GM21367 (cell line): ENCODE data around the gene GORASP1.

Source experiments
- ATAC-seq: cut with Tn5 transposase; IDR thresholded peaks from one replicate; pipeline ENCODE4 v1.9.1; 2021; ENCODE audit not compliant: unreplicated experiment

GORASP1 gene

DNA sequence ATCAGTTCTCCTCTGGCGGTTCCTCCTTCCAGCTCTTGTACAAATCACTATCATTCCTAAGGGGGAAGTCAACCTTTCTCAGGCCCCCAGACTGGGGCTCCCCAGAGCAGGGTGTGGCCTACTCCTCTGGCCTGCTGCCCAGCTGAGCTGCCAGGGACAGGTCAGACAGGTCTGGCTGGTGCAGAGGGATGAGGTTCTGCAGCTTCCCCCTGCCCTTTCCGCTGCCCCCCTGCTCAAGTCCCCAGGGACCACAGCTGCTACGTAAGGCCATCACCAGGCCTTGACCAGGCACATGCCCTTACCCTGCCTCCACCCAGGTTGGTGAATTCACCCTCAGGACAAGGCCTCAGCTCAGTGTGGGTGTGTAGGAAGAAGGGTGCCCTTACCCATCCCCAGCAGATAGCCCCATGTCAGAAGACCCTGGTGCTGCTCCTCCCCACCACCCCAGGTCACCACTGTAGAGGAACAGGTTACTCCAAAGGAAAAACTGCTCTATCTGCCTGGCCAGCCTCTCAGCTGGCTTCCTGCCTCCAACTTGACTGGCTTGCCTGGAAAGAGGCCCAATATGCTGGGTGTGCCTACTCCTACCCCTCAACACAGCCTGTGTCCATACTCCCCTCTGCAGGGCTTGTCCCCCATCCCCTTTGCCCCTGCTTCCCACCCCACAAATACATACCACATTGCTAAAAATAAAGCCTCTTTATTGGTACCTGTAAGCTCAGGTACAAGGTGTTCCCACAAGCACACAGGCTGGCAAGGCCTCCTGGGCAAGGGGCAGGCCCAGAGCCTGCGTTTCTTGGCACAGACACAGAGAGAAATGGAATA, 34.0 kb upstream of the GORASP1 start:
- no peak for ATAC-seq

DNA sequence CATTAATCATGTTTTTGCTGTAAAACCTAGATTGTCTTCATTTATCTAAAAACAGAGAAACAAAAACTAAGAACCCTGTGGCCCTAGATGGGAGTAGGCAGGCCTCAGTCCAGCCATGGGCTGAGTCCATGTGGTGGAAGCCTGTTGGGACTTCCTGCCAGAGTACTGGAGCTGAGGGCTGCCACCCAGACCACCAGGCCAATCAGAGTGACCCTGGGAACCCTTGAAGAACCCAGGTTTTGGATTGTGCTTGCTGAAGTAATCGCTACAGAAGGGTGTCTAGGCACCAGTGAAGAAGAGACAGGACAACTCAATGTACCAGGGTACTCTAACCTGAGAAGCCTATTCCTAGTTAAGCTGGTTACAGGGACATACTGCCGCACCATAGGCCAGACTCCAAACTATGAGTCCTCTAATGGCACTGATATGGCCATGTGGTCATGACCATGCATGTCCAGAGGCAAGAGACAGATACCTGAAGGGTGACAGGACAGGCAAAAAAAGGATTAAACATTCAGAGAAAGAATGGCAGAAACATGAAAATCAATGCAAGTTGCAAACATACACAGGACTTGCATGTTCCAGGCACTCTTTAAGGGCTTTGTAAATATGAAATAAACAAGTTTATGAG, 33.0 kb upstream of the GORASP1 start:
- no peak for ATAC-seq

DNA sequence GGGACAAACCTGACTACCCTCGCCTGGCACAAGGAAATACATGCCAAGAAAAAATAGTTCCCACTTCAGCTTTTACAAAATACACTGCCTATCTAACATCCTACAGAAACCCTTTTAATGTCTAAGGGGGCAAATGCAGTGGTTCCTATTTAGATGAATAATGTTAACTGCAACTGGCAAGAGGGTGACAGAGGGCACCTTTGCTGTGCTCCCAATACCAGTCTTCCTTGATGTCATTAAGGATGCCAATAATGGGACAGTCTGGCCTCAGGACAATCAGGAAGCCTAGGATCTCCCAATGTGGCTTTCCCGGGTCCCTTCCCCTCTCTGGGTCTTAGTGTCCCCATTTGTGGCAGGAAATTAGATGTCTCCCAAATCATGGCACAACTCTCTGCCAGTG, 32.0 kb upstream of the GORASP1 start:
- ATAC-seq = no peak

DNA sequence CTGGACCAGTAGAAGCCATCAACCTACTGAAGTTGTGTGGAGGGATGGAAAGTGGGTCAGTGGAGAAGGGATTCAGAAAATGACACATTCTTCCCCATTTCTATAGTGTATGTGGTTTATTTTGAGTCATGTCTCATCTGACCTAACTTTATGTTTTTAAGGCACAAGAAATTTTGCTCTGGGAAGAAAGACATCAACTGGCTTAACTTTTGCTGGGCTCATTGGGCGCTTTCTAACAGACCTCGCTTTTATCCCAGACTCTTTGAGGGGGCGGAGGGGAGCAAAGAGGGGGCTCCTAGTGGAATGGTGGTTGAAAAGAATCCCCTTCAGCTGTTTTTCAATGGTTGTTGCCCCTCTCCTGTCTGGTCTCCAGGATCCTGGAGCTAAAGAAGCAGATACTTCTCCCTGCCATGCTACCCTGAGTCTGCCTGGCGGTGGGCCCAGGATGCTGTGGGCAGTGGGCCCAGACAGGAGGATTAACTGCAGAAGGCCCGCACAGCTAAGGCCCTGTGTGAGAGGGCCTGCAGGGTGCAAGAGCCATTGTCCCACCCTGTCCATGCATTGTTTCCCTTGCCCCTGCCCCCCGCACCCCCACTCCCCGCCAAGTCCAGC, 31.5 kb upstream of the GORASP1 start:
- ATAC-seq = no peak

DNA sequence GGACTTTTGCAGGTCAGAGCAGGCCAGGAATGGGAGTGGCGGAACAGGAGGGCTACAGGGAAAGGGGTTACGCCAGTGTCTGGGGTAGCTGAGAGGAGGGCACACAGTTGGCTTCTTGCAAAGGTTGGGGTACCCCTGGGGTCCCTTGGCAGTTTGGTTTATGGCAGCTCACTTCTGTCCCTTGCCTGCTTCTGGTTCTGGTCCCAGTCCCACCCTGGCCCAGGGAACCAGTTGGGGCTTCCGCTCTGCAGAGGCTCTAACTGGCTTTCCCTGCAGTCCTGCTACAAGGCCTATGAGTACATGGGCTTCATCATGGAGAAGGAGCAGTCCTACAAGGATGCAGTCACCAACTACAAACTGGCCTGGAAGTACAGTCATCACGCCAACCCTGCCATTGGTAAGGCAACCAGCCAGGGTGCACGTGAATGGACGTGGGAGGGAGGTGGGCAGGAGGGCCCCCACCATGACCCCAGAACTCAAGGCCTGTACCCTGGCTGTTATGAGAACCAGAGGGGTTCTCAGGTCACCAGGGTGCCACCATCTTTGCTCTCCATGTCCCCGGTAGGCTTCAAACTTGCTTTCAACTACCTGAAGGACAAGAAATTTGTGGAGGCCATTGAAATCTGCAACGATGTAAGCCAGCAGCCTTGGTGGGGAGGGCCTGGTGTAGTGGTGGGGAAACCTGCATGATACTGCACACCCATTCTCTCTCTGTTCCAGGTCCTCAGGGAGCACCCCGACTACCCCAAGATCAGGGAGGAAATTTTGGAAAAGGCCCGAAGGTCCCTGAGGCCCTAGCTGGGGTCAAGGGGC, 30.8 kb upstream of the GORASP1 start:
- no peak for ATAC-seq

DNA sequence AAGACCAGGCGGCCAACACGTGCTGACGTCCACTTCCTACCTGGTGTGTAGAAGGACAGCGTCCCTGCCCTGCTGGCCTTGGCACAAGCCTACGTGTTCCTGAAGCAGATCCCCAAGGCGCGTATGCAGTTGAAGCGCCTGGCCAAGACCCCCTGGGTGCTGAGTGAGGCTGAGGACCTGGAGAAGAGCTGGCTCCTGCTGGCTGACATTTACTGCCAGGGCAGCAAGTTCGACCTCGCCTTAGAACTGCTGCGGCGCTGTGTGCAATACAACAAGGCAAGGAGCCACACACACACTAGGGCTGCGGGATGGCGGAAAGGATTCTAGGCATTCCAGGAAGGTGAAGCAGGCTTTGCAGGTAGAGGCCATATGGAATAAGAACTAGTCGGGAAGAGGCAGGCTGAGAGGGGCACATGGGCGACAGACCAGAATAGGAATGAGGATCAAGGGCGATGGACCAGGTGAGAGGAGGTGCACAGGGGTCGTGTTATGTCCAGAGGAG, 30.1 kb upstream of the GORASP1 start:
- no peak for ATAC-seq

DNA sequence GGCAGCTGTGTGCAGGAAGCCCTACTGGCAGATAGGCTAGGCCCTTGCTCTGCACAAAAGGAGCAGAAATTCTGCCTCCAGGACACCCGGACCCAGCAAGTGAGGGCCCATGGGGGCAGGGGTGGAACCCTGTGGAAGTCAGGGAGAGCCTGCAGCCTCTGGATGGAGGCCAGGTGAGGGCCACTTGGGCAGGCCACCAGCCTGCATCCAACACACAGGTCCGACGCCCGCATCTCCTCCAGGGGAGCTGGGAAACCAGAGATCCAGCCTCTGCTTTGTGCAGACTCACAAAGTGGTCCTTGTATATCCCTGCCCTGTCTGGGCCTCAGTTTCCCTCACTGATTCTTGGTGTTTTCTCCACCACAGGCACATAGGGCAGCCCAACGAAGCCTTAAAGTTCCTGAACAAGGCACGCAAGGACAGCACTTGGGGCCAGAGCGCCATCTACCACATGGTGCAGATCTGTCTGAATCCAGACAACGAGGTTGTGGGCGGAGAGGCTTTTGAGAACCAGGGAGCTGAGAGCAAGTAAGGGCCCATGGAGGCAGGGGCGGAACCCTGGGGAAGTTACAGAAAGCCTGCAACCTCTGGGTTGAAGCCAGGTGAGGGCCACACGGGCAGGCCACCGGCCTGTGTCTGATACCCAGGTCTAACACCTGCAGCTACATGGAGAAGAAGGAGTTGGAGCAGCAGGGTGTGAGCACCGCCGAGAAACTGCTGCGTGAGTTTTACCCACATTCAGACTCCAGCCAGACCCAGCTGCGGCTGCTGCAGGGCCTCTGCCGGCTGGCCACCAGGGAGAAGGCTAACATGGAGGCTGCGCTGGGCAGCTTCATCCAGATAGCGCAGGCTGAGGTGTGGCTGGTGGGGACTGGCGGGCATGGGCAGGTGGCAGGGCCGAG, 29.4 kb upstream of the GORASP1 start:
- no peak for ATAC-seq

DNA sequence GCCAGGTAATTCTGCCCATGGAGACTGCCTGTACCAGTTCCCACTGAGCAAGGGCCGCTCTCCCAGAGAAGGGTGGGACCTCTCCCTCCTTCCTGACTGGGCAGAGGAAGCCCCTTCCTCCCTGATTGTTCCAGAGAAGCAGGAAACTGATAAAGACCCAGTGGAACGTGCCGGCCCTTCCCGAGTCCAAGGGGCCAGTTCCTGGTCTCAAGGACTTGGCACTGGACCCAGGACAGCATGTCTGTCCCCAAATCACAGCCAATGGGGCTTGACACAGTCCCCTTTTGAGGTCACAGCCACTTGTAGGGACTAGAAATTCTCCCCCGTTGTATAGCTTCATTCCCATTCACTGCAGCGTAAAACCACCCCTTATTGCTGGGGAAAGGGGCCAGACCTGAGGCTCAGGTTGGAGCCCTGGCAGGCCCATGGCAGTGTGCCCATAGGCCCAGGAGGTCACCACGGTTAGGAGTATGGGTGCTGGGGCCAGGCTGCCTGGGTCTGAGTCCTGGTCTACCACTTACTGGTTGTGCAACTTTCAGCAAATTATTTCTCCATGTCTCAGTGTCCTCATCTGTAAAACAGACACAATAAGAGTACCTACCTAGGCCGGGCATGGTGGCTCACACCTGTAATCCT, 27.9 kb upstream of the GORASP1 start:
- ATAC-seq = no peak

DNA sequence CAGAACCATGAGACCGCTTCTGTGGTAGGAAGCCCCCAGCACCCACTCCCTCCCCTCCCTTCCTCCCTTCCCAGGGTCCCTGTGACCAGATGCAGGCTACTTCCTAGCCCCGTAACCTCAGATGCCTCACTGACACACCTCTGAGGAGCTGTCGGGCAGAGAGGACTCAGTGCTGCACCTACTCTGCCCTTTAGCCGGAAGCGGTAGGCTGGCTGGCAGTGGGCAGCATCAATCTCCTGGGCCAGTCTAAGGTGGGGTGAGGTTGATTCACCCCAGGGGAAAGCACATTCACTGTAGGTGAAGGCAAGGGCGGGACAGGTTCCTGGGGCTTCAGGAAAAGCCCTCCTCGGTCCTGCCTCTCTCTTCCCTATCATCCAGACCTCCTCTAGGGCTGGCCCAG, 26.9 kb upstream of the GORASP1 start:
- no peak for ATAC-seq

DNA sequence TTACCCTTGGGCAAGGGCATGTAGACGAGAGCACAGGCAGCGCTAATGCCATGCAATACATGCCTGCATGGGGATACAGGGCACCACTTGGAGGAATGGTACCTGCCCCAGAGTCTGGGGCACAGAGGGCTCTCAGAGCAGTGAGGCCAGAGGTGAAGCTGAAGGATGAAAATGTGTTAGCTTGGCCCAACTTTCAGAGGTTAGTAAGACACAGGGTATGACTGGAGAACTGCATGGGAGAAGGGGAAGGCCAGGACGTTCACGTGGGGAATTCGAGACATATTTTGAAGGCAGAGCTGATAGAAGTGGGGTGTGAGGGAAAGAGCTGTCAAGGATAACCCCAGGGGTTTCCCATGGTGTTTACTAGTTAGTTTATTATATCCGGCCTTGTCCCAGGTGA, 26.4 kb upstream of the GORASP1 start:
- no peak for ATAC-seq

DNA sequence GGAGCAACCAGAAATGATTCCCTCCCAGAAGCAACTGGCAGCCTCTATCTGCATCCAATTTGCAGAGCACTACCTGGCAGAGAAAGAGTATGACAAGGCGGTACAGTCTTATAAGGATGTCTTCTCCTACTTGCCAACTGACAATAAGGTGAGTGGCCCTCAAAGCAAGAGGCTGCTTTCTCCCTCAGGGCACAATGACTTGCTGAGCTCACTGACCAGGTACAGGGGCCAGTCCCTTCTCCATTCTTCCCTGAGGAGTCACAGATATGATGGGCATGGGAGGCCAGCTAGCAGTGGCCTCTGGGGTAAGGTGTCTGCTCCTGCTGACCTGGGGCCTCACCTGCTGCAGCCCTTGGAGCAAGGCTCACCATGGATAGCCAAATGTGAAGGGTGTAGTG, 25.7 kb upstream of the GORASP1 start:
- ATAC-seq = no peak

DNA sequence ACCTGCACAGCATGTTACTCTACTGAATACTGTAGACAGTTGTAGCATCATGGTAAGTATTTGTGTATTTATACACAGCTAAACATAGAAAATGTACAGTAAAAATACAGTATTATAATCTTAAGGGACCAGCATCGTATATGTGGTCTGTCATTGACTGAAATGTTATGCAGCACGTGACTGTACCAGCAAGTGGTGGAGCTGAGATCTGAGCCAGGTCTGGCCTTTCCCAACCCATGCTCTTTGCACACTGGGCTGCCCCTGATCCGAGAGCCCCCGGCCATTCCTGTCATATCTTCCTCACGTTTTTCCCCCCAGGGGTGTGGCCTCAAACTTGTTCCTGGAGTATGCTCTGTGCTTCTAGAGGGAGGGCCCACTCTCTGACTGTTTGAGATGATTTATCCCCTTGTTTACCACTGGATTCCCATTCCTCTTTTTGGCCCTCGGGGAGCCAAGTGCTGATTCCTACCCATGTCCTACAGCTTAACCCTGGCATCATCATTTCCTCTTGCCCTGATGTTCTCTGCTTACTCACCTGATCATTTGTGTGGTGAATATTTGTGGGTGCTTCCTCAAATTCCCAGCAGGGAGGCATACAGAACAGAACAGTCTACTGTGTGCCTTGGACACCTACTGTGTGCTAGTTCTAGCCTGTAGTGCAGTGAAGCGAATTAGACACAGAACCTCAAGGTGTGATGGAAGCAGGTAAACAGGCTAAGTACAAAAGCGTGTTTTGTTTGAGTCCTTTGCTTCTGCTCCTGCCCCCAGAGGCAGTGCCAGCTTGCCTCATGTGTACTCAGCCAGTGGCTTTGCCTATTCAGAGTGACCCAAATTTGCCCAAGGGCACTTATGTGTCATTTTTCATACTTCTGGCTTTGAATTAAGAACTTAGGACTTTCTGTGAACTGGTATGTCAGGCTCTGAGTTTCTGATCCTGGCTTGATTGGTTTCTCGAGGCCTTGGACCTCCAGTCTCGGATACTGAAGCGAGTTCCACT, 25.0 kb upstream of the GORASP1 start:
- no peak for ATAC-seq

DNA sequence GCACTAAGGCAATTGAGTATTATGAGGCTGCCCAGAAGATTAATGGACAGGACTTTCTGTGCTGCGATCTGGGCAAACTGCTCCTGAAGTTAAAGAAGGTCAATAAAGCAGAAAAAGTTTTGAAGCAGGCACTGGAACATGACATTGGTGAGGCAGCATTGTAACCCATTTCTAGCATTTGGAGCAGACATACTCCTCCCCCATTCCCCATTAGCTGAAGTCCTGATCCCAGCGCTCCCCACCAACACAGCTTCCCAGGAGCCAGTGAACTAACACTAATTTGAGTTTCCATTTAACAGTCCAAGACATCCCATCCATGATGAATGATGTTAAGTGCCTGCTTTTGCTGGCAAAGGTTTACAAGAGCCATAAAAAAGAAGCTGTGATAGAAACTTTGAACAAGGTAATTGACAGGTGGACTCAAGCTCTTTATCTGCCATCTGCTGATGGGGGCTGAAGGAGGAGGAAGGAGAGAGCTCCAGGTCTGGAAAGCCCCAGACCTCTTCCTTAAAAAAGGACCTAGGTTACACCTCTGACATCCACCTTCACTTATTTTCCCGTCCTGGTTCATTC, 23.4 kb upstream of the GORASP1 start:
- ATAC-seq = no peak

DNA sequence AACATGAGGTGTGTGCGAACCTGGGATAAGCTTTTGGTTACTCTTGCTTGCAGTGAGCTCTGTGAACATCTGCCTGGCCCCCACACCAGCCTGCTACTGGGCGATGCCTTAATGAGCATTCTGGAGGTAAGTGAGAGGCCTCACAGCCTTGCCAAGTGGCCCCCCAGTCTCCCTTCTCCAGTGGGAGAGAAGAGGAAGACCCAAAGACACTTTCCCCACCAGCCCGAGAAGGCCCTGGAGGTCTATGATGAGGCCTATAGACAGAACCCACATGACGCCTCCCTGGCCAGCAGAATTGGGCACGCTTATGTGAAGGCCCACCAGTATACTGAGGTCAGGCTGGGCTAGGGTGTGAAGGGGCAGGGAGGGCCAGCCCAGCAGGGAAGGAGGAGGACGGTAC, 22.6 kb upstream of the GORASP1 start:
- no peak for ATAC-seq

DNA sequence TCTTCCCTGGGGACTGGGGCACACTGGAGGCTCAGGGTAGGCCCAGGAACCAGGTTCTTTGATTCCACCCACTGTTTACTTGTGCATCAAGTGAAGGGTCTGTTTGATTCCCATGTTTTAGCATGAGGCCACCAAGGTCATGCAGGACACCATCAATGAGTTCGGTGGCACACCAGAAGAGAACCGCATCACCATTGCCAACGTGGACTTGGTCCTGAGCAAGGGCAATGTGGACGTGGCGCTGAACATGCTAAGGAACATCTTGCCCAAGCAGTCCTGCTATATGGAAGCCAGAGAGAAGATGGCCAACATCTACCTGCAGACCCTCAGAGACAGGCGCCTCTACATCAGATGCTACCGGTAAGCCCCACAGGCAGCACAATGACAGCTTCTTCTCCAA, 21.5 kb upstream of the GORASP1 start:
- ATAC-seq = no peak

DNA sequence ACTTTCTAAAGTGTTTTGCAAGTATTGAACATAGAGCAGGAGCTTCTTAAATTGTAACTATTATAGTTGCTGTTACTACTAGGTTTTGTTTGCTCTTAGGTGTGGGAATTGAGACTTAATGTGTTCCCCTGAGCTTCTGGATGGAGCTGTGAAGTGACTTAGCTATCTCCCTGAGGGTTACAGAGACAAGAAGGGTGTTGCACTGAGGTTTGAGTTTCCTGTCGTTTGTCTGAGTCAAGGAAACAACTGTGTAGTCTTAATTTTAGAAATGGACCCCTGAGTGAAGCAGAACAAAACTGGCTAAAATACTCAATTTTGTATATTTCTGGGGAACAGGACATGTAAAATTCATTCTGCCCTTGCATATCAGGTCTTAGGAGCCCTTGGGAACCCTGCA, 20.5 kb upstream of the GORASP1 start:
- ATAC-seq = no peak

DNA sequence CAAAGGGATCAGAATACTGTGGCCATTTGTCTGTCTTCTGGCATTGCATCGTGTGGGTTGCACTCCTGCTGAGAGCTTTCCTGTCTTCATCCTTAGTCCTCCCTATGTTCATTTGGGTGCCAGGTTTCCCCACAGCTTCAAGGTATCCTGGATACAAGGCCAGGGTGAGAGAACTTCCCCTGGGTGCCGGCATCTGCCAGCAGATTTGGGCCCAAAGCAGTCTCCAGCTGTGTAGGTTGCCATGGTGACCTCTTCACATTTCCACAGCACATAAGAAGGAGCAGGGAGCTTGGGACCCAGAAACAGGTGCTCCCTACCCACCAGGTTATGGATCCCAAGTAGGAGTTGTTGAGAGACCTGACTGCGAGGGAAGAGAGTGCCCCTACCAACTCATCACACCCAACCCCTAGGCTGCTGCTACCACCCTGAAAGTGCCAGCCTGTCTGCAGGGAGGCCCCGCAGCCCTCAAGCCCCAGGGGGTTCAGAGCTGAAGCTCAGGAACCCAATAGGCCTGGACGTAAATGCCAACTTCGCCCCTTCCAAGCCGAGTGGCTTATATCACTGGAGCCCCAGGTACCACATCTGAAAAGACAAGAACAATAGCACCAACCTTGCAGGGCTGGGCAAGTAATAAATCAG, 20.0 kb upstream of the GORASP1 start:
- ATAC-seq = no peak
